ENCODE data around the gene FGF3.

FGF3 gene

GRCh38 chr11:69812256-69812655, 7.0 kb downstream of the FGF3 start:
- Histone ChIP-seq H3K36me3 (ENCODE audit: control insufficient read depth in 1 of 2, insufficient read depth in 2 of 2, low read length in 2 of 2) (no peaks in the 10 kb centered on the region), H3K9me3 (ENCODE audit: control insufficient read depth in 1 of 2, low read length in 2 of 2) (no peaks in the 10 kb centered on the region), H3K4me3 (ENCODE audit: low read depth in 1 of 2, low read length in 2 of 2) (no peak overlapping the region), H3K27ac (ENCODE audit: low read length) (no peak overlapping the region), H3K27me3 (ENCODE audit: low read depth, low read length) (peaks cover 10% of the 10 kb centered on the region), H3K4me1 (ENCODE audit: control insufficient read depth in 1 of 2, insufficient read depth in 2 of 2, low read length in 2 of 2) (peaks cover 0 to 3% of the 10 kb centered on the region in 2 donors)

GRCh38 chr11:69811431-69811830, 7.8 kb downstream of the FGF3 start:
- Histone ChIP-seq H3K27ac (ENCODE audit: low read length) (no peak overlapping the region), H3K4me1 (ENCODE audit: control insufficient read depth in 1 of 2, insufficient read depth in 2 of 2, low read length in 2 of 2) (no peaks in the 10 kb centered on the region), H3K27me3 (ENCODE audit: low read depth, low read length) (peaks cover 7% of the 10 kb centered on the region)

GRCh38 chr11:69810289-69811118, 8.7 kb downstream of the FGF3 start:
- no peak overlapping the region for H3K4me3 ChIP-seq (ENCODE audit: low read depth in 1 of 2, low read length in 2 of 2)

More at GRCh38 chr11:69811431-69811830, 7.8 kb downstream of the FGF3 start:
- no peaks in the 10 kb centered on the region for H3K9me3 ChIP-seq (ENCODE audit: control insufficient read depth in 1 of 2, low read length in 2 of 2)
- H3K4me3 ChIP-seq (ENCODE audit: low read depth in 1 of 2, low read length in 2 of 2): no peak overlapping the region
- H3K36me3 ChIP-seq (ENCODE audit: control insufficient read depth in 1 of 2, insufficient read depth in 2 of 2, low read length in 2 of 2): no peaks in the 10 kb centered on the region

GRCh38 chr11:69808667-69809086, 10.5 kb downstream of the FGF3 start:
- Histone ChIP-seq H3K36me3 (ENCODE audit: control insufficient read depth in 1 of 2, insufficient read depth in 2 of 2, low read length in 2 of 2) (no peaks in the 10 kb centered on the region), H3K4me1 (ENCODE audit: control insufficient read depth in 1 of 2, insufficient read depth in 2 of 2, low read length in 2 of 2) (no peaks in the 10 kb centered on the region), H3K4me3 (ENCODE audit: low read depth in 1 of 2, low read length in 2 of 2) (no peak overlapping the region), H3K27me3 (ENCODE audit: low read depth, low read length) (peaks cover 7% of the 10 kb centered on the region), H3K27ac (ENCODE audit: low read length) (no peak overlapping the region), H3K9me3 (ENCODE audit: control insufficient read depth in 1 of 2, low read length in 2 of 2) (no peaks in the 10 kb centered on the region)

More at GRCh38 chr11:69810289-69811118, 8.7 kb downstream of the FGF3 start:
- no peak overlapping the region for H3K27ac ChIP-seq (ENCODE audit: low read length)
- no peaks in the 10 kb centered on the region for H3K9me3 ChIP-seq (ENCODE audit: control insufficient read depth in 1 of 2, low read length in 2 of 2)
- peaks cover 7% of the 10 kb centered on the region for H3K27me3 ChIP-seq (ENCODE audit: low read depth, low read length)
- H3K4me1 ChIP-seq (ENCODE audit: control insufficient read depth in 1 of 2, insufficient read depth in 2 of 2, low read length in 2 of 2): no peaks in the 10 kb centered on the region
- H3K36me3 ChIP-seq (ENCODE audit: control insufficient read depth in 1 of 2, insufficient read depth in 2 of 2, low read length in 2 of 2): no peaks in the 10 kb centered on the region

GRCh38 chr11:69807106-69807815, 12.0 kb downstream of the FGF3 start:
- Histone ChIP-seq H3K4me1 (ENCODE audit: control insufficient read depth in 1 of 2, insufficient read depth in 2 of 2, low read length in 2 of 2) (no peaks in the 10 kb centered on the region), H3K4me3 (ENCODE audit: low read depth in 1 of 2, low read length in 2 of 2) (no peak overlapping the region), H3K27me3 (ENCODE audit: low read depth, low read length) (peaks cover 7% of the 10 kb centered on the region), H3K27ac (ENCODE audit: low read length) (no peak overlapping the region), H3K9me3 (ENCODE audit: control insufficient read depth in 1 of 2, low read length in 2 of 2) (no peaks in the 10 kb centered on the region), H3K36me3 (ENCODE audit: control insufficient read depth in 1 of 2, insufficient read depth in 2 of 2, low read length in 2 of 2) (no peaks in the 10 kb centered on the region)

GRCh38 chr11:69804769-69805508, 14.3 kb downstream of the FGF3 start:
- Histone ChIP-seq H3K4me3 (ENCODE audit: low read depth in 1 of 2, low read length in 2 of 2) (no peak overlapping the region), H3K36me3 (ENCODE audit: control insufficient read depth in 1 of 2, insufficient read depth in 2 of 2, low read length in 2 of 2) (no peaks in the 10 kb centered on the region), H3K27ac (ENCODE audit: low read length) (no peak overlapping the region), H3K9me3 (ENCODE audit: control insufficient read depth in 1 of 2, low read length in 2 of 2) (peaks cover 0 to under 1% of the 10 kb centered on the region in 2 donors), H3K4me1 (ENCODE audit: control insufficient read depth in 1 of 2, insufficient read depth in 2 of 2, low read length in 2 of 2) (no peaks in the 10 kb centered on the region), H3K27me3 (ENCODE audit: low read depth, low read length) (peaks cover 7% of the 10 kb centered on the region)

GRCh38 chr11:69803604-69804218, 15.5 kb downstream of the FGF3 start:
- Histone ChIP-seq H3K9me3 (ENCODE audit: control insufficient read depth in 1 of 2, low read length in 2 of 2) (peaks cover 0 to 5% of the 10 kb centered on the region in 2 donors), H3K27me3 (ENCODE audit: low read depth, low read length) (peaks cover 3% of the 10 kb centered on the region), H3K4me1 (ENCODE audit: control insufficient read depth in 1 of 2, insufficient read depth in 2 of 2, low read length in 2 of 2) (no peaks in the 10 kb centered on the region), H3K4me3 (ENCODE audit: low read depth in 1 of 2, low read length in 2 of 2) (no peak overlapping the region), H3K36me3 (ENCODE audit: control insufficient read depth in 1 of 2, insufficient read depth in 2 of 2, low read length in 2 of 2) (no peaks in the 10 kb centered on the region), H3K27ac (ENCODE audit: low read length) (no peak overlapping the region)

GRCh38 chr11:69803022-69803421, 16.2 kb downstream of the FGF3 start:
- Histone ChIP-seq H3K27ac (ENCODE audit: low read length) (no peak overlapping the region), H3K9me3 (ENCODE audit: control insufficient read depth in 1 of 2, low read length in 2 of 2) (peaks cover 0 to 5% of the 10 kb centered on the region in 2 donors), H3K27me3 (ENCODE audit: low read depth, low read length) (no peaks in the 10 kb centered on the region), H3K4me3 (ENCODE audit: low read depth in 1 of 2, low read length in 2 of 2) (no peak overlapping the region), H3K4me1 (ENCODE audit: control insufficient read depth in 1 of 2, insufficient read depth in 2 of 2, low read length in 2 of 2) (no peaks in the 10 kb centered on the region), H3K36me3 (ENCODE audit: control insufficient read depth in 1 of 2, insufficient read depth in 2 of 2, low read length in 2 of 2) (no peaks in the 10 kb centered on the region)

GRCh38 chr11:69802590-69802989, 16.6 kb downstream of the FGF3 start:
- no peaks in the 10 kb centered on the region for H3K27me3 ChIP-seq (ENCODE audit: low read depth, low read length)

GRCh38 chr11:69801513-69802335, 17.5 kb downstream of the FGF3 start:
- Histone ChIP-seq H3K4me3 (ENCODE audit: low read depth in 1 of 2, low read length in 2 of 2) (no peak overlapping the region), H3K27ac (ENCODE audit: low read length) (no peak overlapping the region), H3K27me3 (ENCODE audit: low read depth, low read length) (no peaks in the 10 kb centered on the region)

More at GRCh38 chr11:69802590-69802989, 16.6 kb downstream of the FGF3 start:
- Histone ChIP-seq H3K4me3 (ENCODE audit: low read depth in 1 of 2, low read length in 2 of 2) (no peak overlapping the region), H3K9me3 (ENCODE audit: control insufficient read depth in 1 of 2, low read length in 2 of 2) (peaks cover 0 to 5% of the 10 kb centered on the region in 2 donors), H3K27ac (ENCODE audit: low read length) (no peak overlapping the region), H3K36me3 (ENCODE audit: control insufficient read depth in 1 of 2, insufficient read depth in 2 of 2, low read length in 2 of 2) (no peaks in the 10 kb centered on the region), H3K4me1 (ENCODE audit: control insufficient read depth in 1 of 2, insufficient read depth in 2 of 2, low read length in 2 of 2) (no peaks in the 10 kb centered on the region)

More at GRCh38 chr11:69801513-69802335, 17.5 kb downstream of the FGF3 start:
- Histone ChIP-seq H3K9me3 (ENCODE audit: control insufficient read depth in 1 of 2, low read length in 2 of 2) (peaks cover 0 to 5% of the 10 kb centered on the region in 2 donors), H3K36me3 (ENCODE audit: control insufficient read depth in 1 of 2, insufficient read depth in 2 of 2, low read length in 2 of 2) (no peaks in the 10 kb centered on the region), H3K4me1 (ENCODE audit: control insufficient read depth in 1 of 2, insufficient read depth in 2 of 2, low read length in 2 of 2) (no peaks in the 10 kb centered on the region)
